Upper lobe of left lung (tissue), 4 donors: ENCODE data around the gene CLDN14.

Experiments used
- CTCF ChIP-seq, 6 experiments: fragments of 450-650 bp in 4 of 6; fragments of 200-600 bp in 2 of 6; sonication (generic) in 2 of 6; IDR thresholded peaks; one replicate each; pipeline ENCODE4 v1.5.1; 2016 to 2019; ENCODE audit warnings: antibody characterized with exemption in 6 of 6
- POLR2A ChIP-seq, 4 donors: fragments of 450-650 bp; IDR thresholded peaks; one replicate each; pipeline ENCODE4 v1.5.1; 2016 to 2017; ENCODE audit warnings: antibody characterized with exemption in 4 of 4, mild to moderate bottlenecking in 2 of 4

- TF ChIP-seq CTCF (IDR thresholded peaks at IDR 0.05) (no peak), POLR2A (IDR thresholded peaks at IDR 0.05) (no peak)
These were observed 696 bp upstream of the CLDN14 start for GRCh38 chr21:36480618-36481017.
